Measurements from ENCODE around the gene FBXO42.
"Not testable (repeated sequence)": the region's sequence is repeated elsewhere in the genome, so short reads cannot be mapped to it uniquely, and the experiment has no call there.

Gene FBXO42

GRCh38 chr1:16372535-16373285, 20.4 kb upstream of the FBXO42 start:
- DNase-seq (ENCODE audit: low read depth in 2 of 2): no peak

- no peak for DNase-seq (ENCODE audit: low read depth in 2 of 2)
These were observed 19.4 kb upstream of the FBXO42 start for GRCh38 chr1:16371725-16372124.

GRCh38 chr1:16369821-16370220, 17.5 kb upstream of the FBXO42 start:
- DNase-seq (ENCODE audit: low read depth in 2 of 2): no peak

- DNase-seq (ENCODE audit: low read depth in 2 of 2): no peak
These were observed 15.9 kb upstream of the FBXO42 start for GRCh38 chr1:16367968-16368890.

GRCh38 chr1:16367258-16367967, 15.1 kb upstream of the FBXO42 start:
- peak; percentile 73 to 80 for DNase-seq (ENCODE audit: low read depth in 2 of 2)

- DNase-seq (ENCODE audit: low read depth in 2 of 2): peak; percentile 89 to 94
These were observed 14.5 kb upstream of the FBXO42 start, which contains the start of gene SZRD1 for GRCh38 chr1:16366722-16367257. Gene SZRD1, plus strand, starts transcription at chr1:16367242. Its CDS starts 16 bp downstream, at chr1:16367258.

- not testable (repeated sequence) for DNase-seq (ENCODE audit: low read depth in 2 of 2)
These were observed 12.8 kb upstream of the FBXO42 start for GRCh38 chr1:16365146-16365498.

GRCh38 chr1:16356867-16357266, 4.6 kb upstream of the FBXO42 start:
- no peak for DNase-seq (ENCODE audit: low read depth in 2 of 2)

- no peak for DNase-seq (ENCODE audit: low read depth in 2 of 2)
These were observed 2.3 kb upstream of the FBXO42 start for GRCh38 chr1:16354619-16355018.

- no peak for DNase-seq (ENCODE audit: low read depth in 2 of 2)
These were observed 709 bp upstream of the FBXO42 start for GRCh38 chr1:16352842-16353535.

- no peak for DNase-seq (ENCODE audit: low read depth in 2 of 2)
These were observed 755 bp downstream of the FBXO42 start for GRCh38 chr1:16351456-16351993.

- DNase-seq (ENCODE audit: low read depth in 2 of 2): no peak
These were observed 2.4 kb downstream of the FBXO42 start for GRCh38 chr1:16349847-16350406.

GRCh38 chr1:16348414-16349182, 3.7 kb downstream of the FBXO42 start:
- no peak for DNase-seq (ENCODE audit: low read depth in 2 of 2)

- not testable (repeated sequence) for DNase-seq (ENCODE audit: low read depth in 2 of 2)
These were observed 9.0 kb downstream of the FBXO42 start for GRCh38 chr1:16343276-16343675.

GRCh38 chr1:16342331-16343062, 9.8 kb downstream of the FBXO42 start:
- DNase-seq (ENCODE audit: low read depth in 2 of 2): no peak

- DNase-seq (ENCODE audit: low read depth in 2 of 2): no peak
These were observed 11.6 kb downstream of the FBXO42 start for GRCh38 chr1:16340673-16341072.

GRCh38 chr1:16338961-16339360, 13.3 kb downstream of the FBXO42 start:
- DNase-seq (ENCODE audit: low read depth in 2 of 2): no peak

- DNase-seq (ENCODE audit: low read depth in 2 of 2): no peak
These were observed 17.5 kb downstream of the FBXO42 start for GRCh38 chr1:16334655-16335340.
